ENCODE results near the gene SFT2D3. TPM values are rescaled to one million over a fixed set of nuclear protein-coding genes. Genes with fewer than 3 reads are reported as not detected.

SFT2D3 gene
- total RNA-seq, 1 donor from 2014 or later = 4.5 TPM

GRCh38 chr2:127663566-127664064 is 37.7 kb upstream of the SFT2D3 start:
- ATAC-seq (no peak), DNase-seq (ENCODE audit: low spot score) (no peak)
- intact Hi-C loops (cut with DNase I) = no loop called here

GRCh38 chr2:127664065-127664894 is 37.0 kb upstream of the SFT2D3 start:
- DNase-seq (ENCODE audit: low spot score) = peak; percentile 77
- intact Hi-C loops (cut with DNase I) = no loop called here
- peak; percentile 35 for ATAC-seq

GRCh38 chr2:127664895-127665225 is 36.4 kb upstream of the SFT2D3 start:
- DNase-seq (ENCODE audit: low spot score) = no peak
- ATAC-seq = no peak
- intact Hi-C loops (cut with DNase I) = no loop called here

- DNase-seq (ENCODE audit: low spot score) = no peak
- ATAC-seq = no peak
- intact Hi-C loops (cut with DNase I) = no loop called here
Measured at GRCh38 chr2:127665267-127665893, 35.9 kb upstream of the SFT2D3 start.

GRCh38 chr2:127669056-127669455 is 32.2 kb upstream of the SFT2D3 start:
- ATAC-seq = no peak
- intact Hi-C loops (cut with DNase I) = no loop called here
- DNase-seq (ENCODE audit: low spot score) = no peak

GRCh38 chr2:127670055-127670956 is 31.0 kb upstream of the SFT2D3 start:
- intact Hi-C loops (cut with DNase I) = no loop called here
- ATAC-seq (no peak), DNase-seq (ENCODE audit: low spot score) (no peak)

GRCh38 chr2:127670957-127671290 is 30.4 kb upstream of the SFT2D3 start:
- DNase-seq (ENCODE audit: low spot score) (no peak), ATAC-seq (no peak)
- intact Hi-C loops (cut with DNase I) = no loop called here

GRCh38 chr2:127671557-127672302 is 29.6 kb upstream of the SFT2D3 start:
- intact Hi-C loops (cut with DNase I) = no loop called here
- ATAC-seq (no peak), DNase-seq (ENCODE audit: low spot score) (no peak)

- intact Hi-C loops (cut with DNase I) = no loop called here
- ATAC-seq (peak; percentile 23), DNase-seq (ENCODE audit: low spot score) (peak; percentile 62)
Measured at GRCh38 chr2:127672341-127673224, 28.7 kb upstream of the SFT2D3 start.

- intact Hi-C loops (cut with DNase I) = no loop called here
- DNase-seq (ENCODE audit: low spot score) (no peak), ATAC-seq (peak; percentile 6)
Measured at GRCh38 chr2:127673291-127674069, 27.8 kb upstream of the SFT2D3 start.

- peak; percentile 71 for DNase-seq (ENCODE audit: low spot score)
- intact Hi-C loops (cut with DNase I) = no loop called here
- peak; percentile 29 for ATAC-seq
Measured at GRCh38 chr2:127674241-127675209, 26.8 kb upstream of the SFT2D3 start.

- ATAC-seq (peak; percentile 53), DNase-seq (ENCODE audit: low spot score) (peak; percentile 71)
- intact Hi-C loops (cut with DNase I) = no loop called here
Measured at GRCh38 chr2:127675331-127676261, 25.7 kb upstream of the SFT2D3 start, which contains the start of gene LIMS2. Gene LIMS2, minus strand, starts transcription at chr2:127675530. Its CDS starts 506 bp downstream, at chr2:127675024.

- ATAC-seq (no peak), DNase-seq (ENCODE audit: low spot score) (no peak)
- intact Hi-C loops (cut with DNase I) = no loop called here
Measured at GRCh38 chr2:127676906-127677305, 24.4 kb upstream of the SFT2D3 start.

- intact Hi-C loops (cut with DNase I) = no loop called here
- ATAC-seq = no peak
- no peak for DNase-seq (ENCODE audit: low spot score)
Measured at GRCh38 chr2:127678531-127678930, 22.8 kb upstream of the SFT2D3 start.

- intact Hi-C loops (cut with DNase I) = no loop called here
- no peak for ATAC-seq
- no peak for DNase-seq (ENCODE audit: low spot score)
Measured at GRCh38 chr2:127678991-127679390, 22.3 kb upstream of the SFT2D3 start.
